Mesendoderm (in vitro differentiated cells): ENCODE results near the gene COLEC12.

Experiments
- DNase-seq: peaks from one replicate; pipeline ENCODE4 v3.0.0; 2013
- H2AK5ac ChIP-seq: 2 replicates; pipeline ENCODE4 v1.6.1; 2013; ENCODE audit warnings: low read length, inconsistent platforms
- H2BK120ac ChIP-seq: 2 replicates; pipeline ENCODE4 v1.6.1; 2013; ENCODE audit warnings: low read depth, mild to moderate bottlenecking, low read length, moderate library complexity, mixed read lengths
- H2BK15ac ChIP-seq: replicated peaks from 2 replicates; pipeline ENCODE4 v1.6.1; 2013; ENCODE audit warnings: low read depth, mild to moderate bottlenecking, moderate library complexity
- H2BK5ac ChIP-seq: 2 replicates; pipeline ENCODE4 v1.6.1; 2013; ENCODE audit warnings: low read length, inconsistent platforms
- H3K18ac ChIP-seq: 2 replicates; pipeline ENCODE4 v1.6.1; 2013; ENCODE audit warnings: mild to moderate bottlenecking, low read length, mixed read lengths
- H3K23ac ChIP-seq: one replicate; pipeline ENCODE4 v1.6.1; 2013; ENCODE audit warnings: low read length
- H3K27ac ChIP-seq: 2 replicates; pipeline ENCODE4 v1.5.1; 2013; ENCODE audit warnings: low read depth, mild to moderate bottlenecking, inconsistent platforms, low read length, moderate library complexity
- H3K27me3 ChIP-seq: 2 replicates; pipeline ENCODE4 v1.6.1; 2013; ENCODE audit warnings: low read length, control low read depth, mild to moderate bottlenecking, inconsistent platforms; ENCODE audit not compliant: insufficient read depth, poor library complexity
- H3K36me3 ChIP-seq: 2 replicates; pipeline ENCODE4 v1.6.1; 2013; ENCODE audit warnings: low read length, inconsistent platforms; ENCODE audit not compliant: control insufficient read depth, insufficient read depth
- H3K4ac ChIP-seq: one replicate; pipeline ENCODE4 v1.6.1; 2013; ENCODE audit warnings: low read depth, mild to moderate bottlenecking, low read length, moderate library complexity
- H3K4me1 ChIP-seq: 2 replicates; pipeline ENCODE4 v1.6.1; 2013; ENCODE audit warnings: low read depth, low read length, inconsistent platforms; ENCODE audit not compliant: control insufficient read depth
- H3K4me2 ChIP-seq: 2 replicates; pipeline ENCODE4 v1.6.1; 2013; ENCODE audit warnings: low read length
- H3K4me3 ChIP-seq: 2 replicates; pipeline ENCODE4 v1.5.1; 2013; ENCODE audit warnings: mild to moderate bottlenecking, low read length
- H3K56ac ChIP-seq: one replicate; pipeline ENCODE4 v1.6.1; 2013; ENCODE audit warnings: low read length
- H3K79me1 ChIP-seq: 2 replicates; pipeline ENCODE4 v1.6.1; 2013; ENCODE audit warnings: low read length, inconsistent platforms
- H3K79me2 ChIP-seq: 2 replicates; pipeline ENCODE4 v1.6.1; 2013; ENCODE audit warnings: mild to moderate bottlenecking, low read length; ENCODE audit not compliant: control insufficient read depth, insufficient read depth
- H3K9ac ChIP-seq: 2 replicates; pipeline ENCODE4 v1.6.1; 2013; ENCODE audit warnings: low read length, inconsistent platforms
- H4K5ac ChIP-seq: one replicate; pipeline ENCODE4 v1.6.1; 2013; ENCODE audit warnings: low read length
- H4K8ac ChIP-seq: one replicate; pipeline ENCODE4 v1.6.1; 2013; ENCODE audit warnings: low read depth, mild to moderate bottlenecking, control low read depth, low read length, moderate library complexity
- WGBS: extraction: QIAGEN DNeasy Blood & Tissue Kit; methylation state at CpG from one replicate; pipeline ENCODE4 v1.1.7; 2013; ENCODE audit warnings: low lambda C conversion rate, missing lambda C conversion rate; ENCODE audit not compliant: insufficient coverage; ENCODE audit errors: extremely low coverage; 5-methylcytosine and 5-hydroxymethylcytosine counted together

COLEC12 gene

GRCh38 chr18:390741-391478 lies 109.6 kb downstream of the COLEC12 start:
- H2BK120ac ChIP-seq: no peak overlapping the region
- H2AK5ac ChIP-seq: no peak overlapping the region
- no peaks in the 10 kb centered on the region for H3K79me2 ChIP-seq
- no peak overlapping the region for H3K27ac ChIP-seq
- no peaks in the 10 kb centered on the region for H3K27me3 ChIP-seq
- H4K5ac ChIP-seq: no peak overlapping the region
- WGBS: no CpG with 5 or more reads among the region's 13 CpGs
- H3K4me1 ChIP-seq: no peaks in the 10 kb centered on the region
- H3K56ac ChIP-seq: no peak overlapping the region
- H3K79me1 ChIP-seq: peaks cover 2% of the 10 kb centered on the region
- H3K18ac ChIP-seq: no peak overlapping the region
- no peak overlapping the region for H3K9ac ChIP-seq
- H3K36me3 ChIP-seq: no peaks in the 10 kb centered on the region
- no peak for DNase-seq
- H2BK5ac ChIP-seq: no peak overlapping the region
- no peak overlapping the region for H3K4me2 ChIP-seq
- no peak overlapping the region for H3K23ac ChIP-seq
- H2BK15ac ChIP-seq: no peak overlapping the region
- H4K8ac ChIP-seq: no peak overlapping the region
- H3K4ac ChIP-seq: no peak overlapping the region
- H3K4me3 ChIP-seq: no peak overlapping the region

GRCh38 chr18:389658-390357 lies 110.7 kb downstream of the COLEC12 start:
- H4K5ac ChIP-seq: no peak overlapping the region
- H4K8ac ChIP-seq: no peak overlapping the region
- DNase-seq: peak; percentile 39
- H3K79me2 ChIP-seq: no peaks in the 10 kb centered on the region
- no peaks in the 10 kb centered on the region for H3K4me1 ChIP-seq
- no peaks in the 10 kb centered on the region for H3K79me1 ChIP-seq
- H3K18ac ChIP-seq: no peak overlapping the region
- no peak overlapping the region for H3K23ac ChIP-seq
- H3K9ac ChIP-seq: no peak overlapping the region
- H2BK15ac ChIP-seq: no peak overlapping the region
- no peak overlapping the region for H2BK5ac ChIP-seq
- no peak overlapping the region for H2AK5ac ChIP-seq
- H3K27ac ChIP-seq: no peak overlapping the region
- H3K4me3 ChIP-seq: no peak overlapping the region
- no CpG with 5 or more reads among the region's 7 CpGs for WGBS
- no peaks in the 10 kb centered on the region for H3K27me3 ChIP-seq
- H3K56ac ChIP-seq: no peak overlapping the region
- no peak overlapping the region for H3K4me2 ChIP-seq
- H2BK120ac ChIP-seq: no peak overlapping the region
- H3K4ac ChIP-seq: no peak overlapping the region
- H3K36me3 ChIP-seq: no peaks in the 10 kb centered on the region

GRCh38 chr18:388200-388599 lies 112.3 kb downstream of the COLEC12 start:
- Histone ChIP-seq H2BK5ac (no peak overlapping the region), H3K23ac (no peak overlapping the region), H3K4me2 (no peak overlapping the region), H4K5ac (no peak overlapping the region), H2BK15ac (no peak overlapping the region), H3K9ac (no peak overlapping the region), H3K27ac (no peak overlapping the region), H4K8ac (no peak overlapping the region), H3K4ac (no peak overlapping the region), H2BK120ac (no peak overlapping the region), H3K79me2 (no peaks in the 10 kb centered on the region), H3K4me3 (no peak overlapping the region), H3K4me1 (no peaks in the 10 kb centered on the region), H3K27me3 (no peaks in the 10 kb centered on the region), H3K36me3 (no peaks in the 10 kb centered on the region), H3K18ac (no peak overlapping the region), H3K56ac (no peak overlapping the region), H2AK5ac (no peak overlapping the region), H3K79me1 (no peaks in the 10 kb centered on the region)
- WGBS: no CpG with 5 or more reads among the region's 5 CpGs
- DNase-seq: no peak

- Histone ChIP-seq H3K27ac (no peak overlapping the region), H3K79me2 (no peaks in the 10 kb centered on the region), H2BK5ac (no peak overlapping the region), H2AK5ac (no peak overlapping the region), H3K4me2 (no peak overlapping the region), H3K27me3 (no peaks in the 10 kb centered on the region), H3K23ac (no peak overlapping the region), H3K4me3 (no peak overlapping the region), H2BK15ac (no peak overlapping the region), H3K36me3 (no peaks in the 10 kb centered on the region), H3K9ac (no peak overlapping the region), H3K18ac (no peak overlapping the region), H4K5ac (no peak overlapping the region), H4K8ac (no peak overlapping the region), H3K4me1 (no peaks in the 10 kb centered on the region), H2BK120ac (no peak overlapping the region), H3K79me1 (no peaks in the 10 kb centered on the region), H3K56ac (no peak overlapping the region), H3K4ac (no peak overlapping the region)
- DNase-seq: no peak
- 100% methylated on average over 1 of the region's 6 CpGs for WGBS
These were observed 113.5 kb downstream of the COLEC12 start for GRCh38 chr18:386994-387393.

GRCh38 chr18:384897-385296 lies 115.6 kb downstream of the COLEC12 start:
- Histone ChIP-seq H3K9ac (no peak overlapping the region), H3K79me2 (no peaks in the 10 kb centered on the region), H4K5ac (no peak overlapping the region), H3K4me1 (no peaks in the 10 kb centered on the region), H4K8ac (no peak overlapping the region), H2BK15ac (no peak overlapping the region), H3K79me1 (no peaks in the 10 kb centered on the region), H3K27ac (no peak overlapping the region), H3K23ac (no peak overlapping the region), H2AK5ac (no peak overlapping the region), H3K56ac (no peak overlapping the region), H3K4me2 (no peak overlapping the region), H3K36me3 (no peaks in the 10 kb centered on the region), H3K27me3 (no peaks in the 10 kb centered on the region), H2BK120ac (no peak overlapping the region), H3K4me3 (no peak overlapping the region), H2BK5ac (no peak overlapping the region), H3K18ac (no peak overlapping the region), H3K4ac (no peak overlapping the region)
- DNase-seq: no peak
- WGBS: no CpG with 5 or more reads among the region's 2 CpGs
